Loucy (cell line): ENCODE results near the gene CTPS2.

ENCODE experiments used
- H2AFZ ChIP-seq: fragments of 200-600 bp; sonication (generic); 2 replicates; pipeline ENCODE4 v1.6.0; 2016; ENCODE audit warnings: antibody characterized with exemption, mild to moderate bottlenecking, low read length, moderate library complexity
- H3F3A ChIP-seq: fragments of 200-600 bp; 2 replicates; pipeline ENCODE4 v1.6.0; 2016; ENCODE audit warnings: antibody characterized with exemption, low read depth, mild to moderate bottlenecking
- H3K27me3 ChIP-seq: fragments of 200-600 bp; sonication (generic); 2 replicates; pipeline ENCODE4 v1.6.1; 2014; ENCODE audit warnings: low read length, mild to moderate bottlenecking; ENCODE audit not compliant: insufficient read depth, poor library complexity, severe bottlenecking
- H3K36me3 ChIP-seq: fragments of 200-600 bp; sonication (generic); 2 replicates; pipeline ENCODE4 v1.6.1; 2016; ENCODE audit warnings: low read length; ENCODE audit not compliant: insufficient read depth
- H3K4me1 ChIP-seq: fragments of 200-600 bp; sonication (generic); 2 replicates; pipeline ENCODE4 v1.5.1; 2014; ENCODE audit warnings: low read length, mild to moderate bottlenecking; ENCODE audit not compliant: insufficient read depth, poor library complexity, severe bottlenecking
- H3K4me2 ChIP-seq: fragments of 200-600 bp; sonication (generic); 2 replicates; pipeline ENCODE4 v1.6.0; 2014; ENCODE audit warnings: antibody characterized with exemption, low read length, low read depth, mild to moderate bottlenecking; ENCODE audit not compliant: poor library complexity, severe bottlenecking
- H3K4me3 ChIP-seq: fragments of 200-600 bp; sonication (generic); 2 replicates; pipeline ENCODE4 v1.5.1; 2014; ENCODE audit warnings: low read length, mild to moderate bottlenecking, mixed read lengths; ENCODE audit not compliant: poor library complexity, severe bottlenecking
- H3K79me2 ChIP-seq: fragments of 200-600 bp; sonication (generic); 2 replicates; pipeline ENCODE4 v1.6.1; 2014; ENCODE audit warnings: low read length; ENCODE audit not compliant: insufficient read depth
- H3K9ac ChIP-seq: fragments of 200-600 bp; sonication (generic); 2 replicates; pipeline ENCODE4 v1.6.0; 2014; ENCODE audit warnings: mild to moderate bottlenecking, low read depth, low read length, moderate library complexity; ENCODE audit not compliant: poor library complexity, severe bottlenecking
- H3K9me2 ChIP-seq: fragments of 200-600 bp; sonication (generic); replicated peaks from 2 replicates; pipeline ENCODE4 v1.6.1; 2016; ENCODE audit warnings: low read depth, low read length, mixed read lengths
- H3K9me3 ChIP-seq: fragments of 200-600 bp; sonication (generic); 2 replicates; pipeline ENCODE4 v1.6.1; 2014; ENCODE audit warnings: mild to moderate bottlenecking, antibody characterized with exemption, low read length, low read depth; ENCODE audit not compliant: insufficient read depth
- H4K20me1 ChIP-seq: fragments of 200-600 bp; sonication (generic); 2 replicates; pipeline ENCODE4 v1.6.0; 2014; ENCODE audit warnings: antibody characterized with exemption, low read length, mild to moderate bottlenecking; ENCODE audit not compliant: insufficient read depth, poor library complexity, severe bottlenecking
- EZH2phosphoT487 ChIP-seq: fragments of 200-600 bp; IDR thresholded peaks from 2 replicates; pipeline ENCODE4 v1.6.1; 2018; ENCODE audit warnings: antibody characterized with exemption, mild to moderate bottlenecking, moderate library complexity, borderline replicate concordance
- TF ChIP-seq, protein P1 (sequence below): fragments of 200-600 bp; sonication (generic); conservative IDR thresholded peaks from 2 replicates; pipeline ENCODE4 v1.5.1; 2014; ENCODE audit warnings: mild to moderate bottlenecking, antibody characterized with exemption, low read length

The CTPS2 gene

GRCh38 chrX:16678689-16679088, 33.8 kb downstream of the CTPS2 start:
- H3K9me2 ChIP-seq, result no peaks in the 10 kb centered on the region
- H3K27me3 ChIP-seq, result no peaks in the 10 kb centered on the region
- H3K36me3 ChIP-seq, result peaks cover 17% of the 10 kb centered on the region; the same call in 1 of the 2 replicates
- no peaks in the 10 kb centered on the region for H3F3A ChIP-seq
- H3K4me3 ChIP-seq, result no peak overlapping the region
- no peaks in the 10 kb centered on the region for H4K20me1 ChIP-seq
- H3K4me1 ChIP-seq, result no peaks in the 10 kb centered on the region
- no peak overlapping the region for H3K9ac ChIP-seq
- H3K79me2 ChIP-seq, result no peaks in the 10 kb centered on the region
- H3K4me2 ChIP-seq, result no peak overlapping the region
- H3K9me3 ChIP-seq, result no peaks in the 10 kb centered on the region
- TF ChIP-seq, protein P1, sequence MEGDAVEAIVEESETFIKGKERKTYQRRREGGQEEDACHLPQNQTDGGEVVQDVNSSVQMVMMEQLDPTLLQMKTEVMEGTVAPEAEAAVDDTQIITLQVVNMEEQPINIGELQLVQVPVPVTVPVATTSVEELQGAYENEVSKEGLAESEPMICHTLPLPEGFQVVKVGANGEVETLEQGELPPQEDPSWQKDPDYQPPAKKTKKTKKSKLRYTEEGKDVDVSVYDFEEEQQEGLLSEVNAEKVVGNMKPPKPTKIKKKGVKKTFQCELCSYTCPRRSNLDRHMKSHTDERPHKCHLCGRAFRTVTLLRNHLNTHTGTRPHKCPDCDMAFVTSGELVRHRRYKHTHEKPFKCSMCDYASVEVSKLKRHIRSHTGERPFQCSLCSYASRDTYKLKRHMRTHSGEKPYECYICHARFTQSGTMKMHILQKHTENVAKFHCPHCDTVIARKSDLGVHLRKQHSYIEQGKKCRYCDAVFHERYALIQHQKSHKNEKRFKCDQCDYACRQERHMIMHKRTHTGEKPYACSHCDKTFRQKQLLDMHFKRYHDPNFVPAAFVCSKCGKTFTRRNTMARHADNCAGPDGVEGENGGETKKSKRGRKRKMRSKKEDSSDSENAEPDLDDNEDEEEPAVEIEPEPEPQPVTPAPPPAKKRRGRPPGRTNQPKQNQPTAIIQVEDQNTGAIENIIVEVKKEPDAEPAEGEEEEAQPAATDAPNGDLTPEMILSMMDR, result no peak
- no peak for TF ChIP-seq EZH2phosphoT487
- H2AFZ ChIP-seq, result no peak overlapping the region

GRCh38 chrX:16671005-16671404, 41.5 kb downstream of the CTPS2 start:
- H3K4me1 ChIP-seq, result no peaks in the 10 kb centered on the region
- H3F3A ChIP-seq, result no peaks in the 10 kb centered on the region
- H3K9me2 ChIP-seq, result no peaks in the 10 kb centered on the region
- no peak for TF ChIP-seq EZH2phosphoT487
- TF ChIP-seq, protein P1, result peak; percentile 52
- H3K79me2 ChIP-seq, result no peaks in the 10 kb centered on the region
- H3K9me3 ChIP-seq, result no peaks in the 10 kb centered on the region
- no peaks in the 10 kb centered on the region for H4K20me1 ChIP-seq
- H3K9ac ChIP-seq, result no peak overlapping the region
- no peaks in the 10 kb centered on the region; the same call in 1 of the 2 replicates for H3K36me3 ChIP-seq
- H3K4me2 ChIP-seq, result no peak overlapping the region
- H3K27me3 ChIP-seq, result no peaks in the 10 kb centered on the region
- no peak overlapping the region for H3K4me3 ChIP-seq
- no peak overlapping the region for H2AFZ ChIP-seq

DNA sequence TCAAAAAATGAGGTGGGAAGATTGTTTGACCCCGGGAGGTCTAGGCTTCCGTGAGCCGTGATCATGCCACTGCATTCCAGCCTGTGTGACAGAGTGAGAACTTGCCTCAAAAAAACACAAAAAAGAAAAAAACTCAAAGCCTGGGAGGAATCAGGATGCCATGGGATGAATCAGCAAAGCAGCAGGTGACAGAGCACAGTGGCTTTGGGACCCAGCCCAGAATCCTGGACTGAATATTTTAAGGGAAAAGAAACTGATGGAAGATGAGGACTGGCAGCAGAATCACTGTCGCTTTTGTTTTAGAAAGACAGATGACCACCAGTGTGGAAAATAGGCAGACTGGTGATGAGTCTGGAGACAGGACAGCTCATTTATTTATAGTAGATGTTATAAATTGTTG, 45.9 kb downstream of the CTPS2 start:
- H3K36me3 ChIP-seq, result no peaks in the 10 kb centered on the region; the same call in 1 of the 2 replicates
- H3K9me3 ChIP-seq, result no peaks in the 10 kb centered on the region
- H3K9ac ChIP-seq, result no peak overlapping the region

More for the DNA sequence above, 45.9 kb downstream of the CTPS2 start:
- no peak overlapping the region for H3K4me2 ChIP-seq
- H3F3A ChIP-seq, result no peaks in the 10 kb centered on the region
- TF ChIP-seq, protein P1, result no peak
- TF ChIP-seq EZH2phosphoT487, result no peak
- no peaks in the 10 kb centered on the region for H3K9me2 ChIP-seq
- no peak overlapping the region for H3K4me3 ChIP-seq
- no peak overlapping the region for H2AFZ ChIP-seq
- no peaks in the 10 kb centered on the region for H4K20me1 ChIP-seq
- H3K79me2 ChIP-seq, result no peaks in the 10 kb centered on the region
- no peaks in the 10 kb centered on the region for H3K4me1 ChIP-seq
- no peaks in the 10 kb centered on the region for H3K27me3 ChIP-seq
